ENCODE data around the gene MMD. TPM values are rescaled to one million over a fixed set of nuclear protein-coding genes. Genes with fewer than 3 reads are reported as not detected.
"Not testable (repeated sequence)": the region's sequence is repeated elsewhere in the genome, so short reads cannot be mapped to it uniquely, and the experiment has no call there.

Gene MMD
- total and polyA plus RNA-seq, 9 donors = 10.0 to 18.8 (median 17.4) TPM

GRCh38 chr17:55414983-55415382 lies 6.7 kb downstream of the MMD start:
- H3K36me3 ChIP-seq (ENCODE audit: control insufficient read depth, insufficient read depth, low read length) = peaks cover 16% of the 10 kb centered on the region
- H3K9me3 ChIP-seq (replicated peaks; ENCODE audit: control insufficient read depth, low read depth, low read length) = peaks cover 2% of the 10 kb centered on the region
- H3K4me1 ChIP-seq (ENCODE audit: control insufficient read depth, insufficient read depth, low read length) = no peaks in the 10 kb centered on the region
- H3K4me3 ChIP-seq (ENCODE audit: low read length) = no peak overlapping the region
- H3K27ac ChIP-seq (ENCODE audit: low read length) = no peak overlapping the region
- H3K27me3 ChIP-seq (ENCODE audit: control insufficient read depth, insufficient read depth, low read length) = no peaks in the 10 kb centered on the region
- DNase-seq = no peak
- WGBS (ENCODE audit: insufficient coverage) = no CpG with 5 or more reads among the region's 4 CpGs

- Histone ChIP-seq H3K4me3 (ENCODE audit: low read length) (no peak overlapping the region), H3K27ac (ENCODE audit: low read length) (no peak overlapping the region), H3K9me3 (replicated peaks; ENCODE audit: control insufficient read depth, low read depth, low read length) (peaks cover 2% of the 10 kb centered on the region), H3K4me1 (ENCODE audit: control insufficient read depth, insufficient read depth, low read length) (no peaks in the 10 kb centered on the region), H3K27me3 (ENCODE audit: control insufficient read depth, insufficient read depth, low read length) (no peaks in the 10 kb centered on the region), H3K36me3 (ENCODE audit: control insufficient read depth, insufficient read depth, low read length) (peaks cover 23% of the 10 kb centered on the region)
- 100% methylated on average over 1 of the region's 8 CpGs for WGBS (ENCODE audit: insufficient coverage)
- DNase-seq = no peak
Observed at GRCh38 chr17:55413825-55414489, 7.7 kb downstream of the MMD start.

DNA sequence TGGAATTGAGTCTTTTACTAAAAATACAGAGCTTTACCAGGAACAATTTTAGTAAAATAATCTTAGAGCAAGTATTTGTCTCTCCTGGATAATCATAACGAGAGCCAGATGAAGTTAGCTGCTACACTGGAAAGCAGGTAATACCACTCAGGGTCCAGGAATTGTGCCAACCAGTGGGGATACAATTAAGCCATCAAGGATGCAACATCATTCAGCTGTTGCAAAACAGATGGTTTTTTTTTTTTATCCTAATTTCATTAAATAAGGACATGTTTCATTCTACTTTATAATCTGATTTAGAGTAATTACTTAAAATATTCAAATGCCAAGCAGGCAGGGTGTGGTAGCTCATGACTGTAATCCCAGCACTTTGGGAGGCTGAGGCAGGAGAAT lies 10.2 kb downstream of the MMD start:
- WGBS (ENCODE audit: insufficient coverage) = 100% methylated on average over 1 of the region's 1 CpG
- Histone ChIP-seq H3K36me3 (ENCODE audit: control insufficient read depth, insufficient read depth, low read length) (peaks cover 23% of the 10 kb centered on the region), H3K27ac (ENCODE audit: low read length) (no peak overlapping the region), H3K27me3 (ENCODE audit: control insufficient read depth, insufficient read depth, low read length) (no peaks in the 10 kb centered on the region), H3K9me3 (replicated peaks; ENCODE audit: control insufficient read depth, low read depth, low read length) (peaks cover 2% of the 10 kb centered on the region), H3K4me1 (ENCODE audit: control insufficient read depth, insufficient read depth, low read length) (no peaks in the 10 kb centered on the region), H3K4me3 (ENCODE audit: low read length) (no peak overlapping the region)
- DNase-seq = no peak

DNA sequence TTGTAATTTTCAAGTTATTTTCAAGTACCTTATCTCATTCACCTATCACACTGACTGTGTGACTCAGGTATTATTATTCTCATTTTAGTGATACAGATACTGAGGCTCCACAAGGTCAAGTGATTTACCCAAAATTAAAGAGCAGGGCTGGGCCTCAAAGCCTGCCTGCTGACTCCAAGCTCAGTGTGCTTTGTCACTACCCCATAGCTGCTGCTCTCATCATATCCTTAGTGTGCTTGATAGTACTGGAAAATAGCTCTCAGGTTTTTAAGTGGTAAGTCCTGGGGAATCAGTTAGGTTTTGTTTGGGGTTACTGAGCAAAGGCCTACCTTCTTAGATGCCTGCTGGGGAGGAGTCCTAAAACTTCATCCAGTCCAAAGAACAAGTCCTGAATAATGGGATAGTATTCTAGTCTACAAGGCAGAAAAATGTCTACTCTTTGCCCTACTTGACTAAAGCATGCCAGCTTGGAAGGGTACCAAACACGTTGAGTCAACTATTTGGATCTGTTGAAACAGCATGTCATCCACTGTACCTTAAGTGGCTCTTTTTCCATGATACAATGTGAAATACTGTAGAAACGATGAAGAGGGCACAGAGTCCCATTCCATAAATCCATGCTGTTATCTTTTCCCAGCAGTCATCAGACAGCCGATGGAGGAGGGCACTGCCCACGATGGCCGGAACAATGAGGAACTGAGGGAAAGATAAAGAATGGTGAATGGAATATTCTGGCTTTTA lies 10.7 kb downstream of the MMD start:
- no peak for DNase-seq
- H3K4me1 ChIP-seq (ENCODE audit: control insufficient read depth, insufficient read depth, low read length) = no peaks in the 10 kb centered on the region
- WGBS (ENCODE audit: insufficient coverage) = 100% methylated on average over 1 of the region's 5 CpGs
- no peak overlapping the region for H3K4me3 ChIP-seq (ENCODE audit: low read length)
- H3K36me3 ChIP-seq (ENCODE audit: control insufficient read depth, insufficient read depth, low read length) = peaks cover 28% of the 10 kb centered on the region
- H3K27ac ChIP-seq (ENCODE audit: low read length) = no peak overlapping the region
- no peaks in the 10 kb centered on the region for H3K27me3 ChIP-seq (ENCODE audit: control insufficient read depth, insufficient read depth, low read length)
- H3K9me3 ChIP-seq (replicated peaks; ENCODE audit: control insufficient read depth, low read depth, low read length) = no peaks in the 10 kb centered on the region

DNA sequence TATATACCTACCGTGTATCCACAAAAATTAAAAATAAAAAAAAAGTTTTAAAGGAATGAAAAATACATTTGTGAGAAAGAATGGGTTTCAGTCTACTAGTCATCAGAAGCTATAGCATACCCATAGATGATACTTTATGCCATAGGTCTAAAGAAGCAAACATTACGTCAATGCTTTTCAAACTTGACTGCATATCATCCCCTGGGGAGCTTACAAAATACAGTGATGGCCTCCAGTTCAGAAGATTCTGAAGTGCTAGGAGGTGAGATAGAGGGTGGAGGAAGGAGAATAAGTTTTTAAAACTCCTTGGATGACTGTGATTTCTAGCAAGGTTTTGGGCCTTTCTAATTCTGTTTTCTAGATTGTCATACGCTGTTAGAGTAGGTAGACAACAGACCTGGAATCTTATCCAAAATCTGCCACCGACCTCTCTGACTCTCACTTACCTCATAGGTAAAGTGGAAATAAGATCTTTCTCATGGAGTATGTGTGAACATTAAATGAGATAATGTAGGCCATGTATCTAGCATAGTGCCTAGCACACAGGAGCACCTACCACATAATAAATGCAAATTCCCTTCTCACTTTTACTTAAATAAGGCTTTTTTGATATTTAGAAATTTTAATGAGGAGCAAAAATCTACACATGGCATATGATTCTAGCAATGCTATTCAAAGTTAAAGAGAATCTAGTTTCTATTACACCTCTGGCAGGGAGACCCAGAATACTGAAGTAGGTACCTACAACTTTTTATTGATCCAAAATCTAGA lies 12.4 kb downstream of the MMD start:
- Histone ChIP-seq H3K36me3 (ENCODE audit: control insufficient read depth, insufficient read depth, low read length) (peaks cover 30% of the 10 kb centered on the region), H3K4me1 (ENCODE audit: control insufficient read depth, insufficient read depth, low read length) (no peaks in the 10 kb centered on the region), H3K4me3 (ENCODE audit: low read length) (no peak overlapping the region), H3K27ac (ENCODE audit: low read length) (no peak overlapping the region), H3K27me3 (ENCODE audit: control insufficient read depth, insufficient read depth, low read length) (no peaks in the 10 kb centered on the region), H3K9me3 (replicated peaks; ENCODE audit: control insufficient read depth, low read depth, low read length) (no peaks in the 10 kb centered on the region)
- WGBS (ENCODE audit: insufficient coverage) = no CpG with 5 or more reads among the region's 4 CpGs
- no peak for DNase-seq

GRCh38 chr17:55407641-55408566 lies 13.7 kb downstream of the MMD start:
- H3K27ac ChIP-seq (ENCODE audit: low read length) = no peak overlapping the region
- no CpG with 5 or more reads among the region's 5 CpGs for WGBS (ENCODE audit: insufficient coverage)
- peaks cover 28% of the 10 kb centered on the region for H3K36me3 ChIP-seq (ENCODE audit: control insufficient read depth, insufficient read depth, low read length)
- no peaks in the 10 kb centered on the region for H3K27me3 ChIP-seq (ENCODE audit: control insufficient read depth, insufficient read depth, low read length)
- no peaks in the 10 kb centered on the region for H3K4me1 ChIP-seq (ENCODE audit: control insufficient read depth, insufficient read depth, low read length)
- H3K9me3 ChIP-seq (replicated peaks; ENCODE audit: control insufficient read depth, low read depth, low read length) = no peaks in the 10 kb centered on the region
- H3K4me3 ChIP-seq (ENCODE audit: low read length) = no peak overlapping the region
- no peak for DNase-seq

- Histone ChIP-seq H3K4me1 (ENCODE audit: control insufficient read depth, insufficient read depth, low read length) (no peaks in the 10 kb centered on the region), H3K27ac (ENCODE audit: low read length) (no peak overlapping the region), H3K4me3 (ENCODE audit: low read length) (no peak overlapping the region), H3K27me3 (ENCODE audit: control insufficient read depth, insufficient read depth, low read length) (no peaks in the 10 kb centered on the region), H3K9me3 (replicated peaks; ENCODE audit: control insufficient read depth, low read depth, low read length) (no peaks in the 10 kb centered on the region), H3K36me3 (ENCODE audit: control insufficient read depth, insufficient read depth, low read length) (peaks cover 21% of the 10 kb centered on the region)
- no peak for DNase-seq
- no CpG with 5 or more reads among the region's 1 CpG for WGBS (ENCODE audit: insufficient coverage)
Observed at GRCh38 chr17:55405600-55405999, 16.0 kb downstream of the MMD start.

DNA sequence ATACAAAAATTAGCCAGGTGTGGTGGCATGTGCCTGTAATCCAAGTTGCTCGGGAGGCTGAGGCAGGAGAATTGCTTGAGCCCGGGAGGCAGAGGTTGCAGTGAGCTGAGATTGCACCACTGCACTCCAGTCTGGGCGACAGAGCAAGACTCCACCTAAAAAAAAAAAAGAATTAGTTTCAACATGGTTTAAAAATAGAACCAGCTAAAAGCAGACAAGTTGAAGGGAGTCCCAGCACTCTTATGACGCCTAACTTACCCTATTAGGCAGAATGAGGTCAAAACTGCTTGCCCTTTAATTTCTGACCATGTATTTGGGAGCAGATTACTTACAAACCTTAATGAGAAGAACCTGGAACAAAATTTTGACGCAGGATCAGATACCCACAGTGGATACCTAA lies 17.4 kb downstream of the MMD start:
- not testable (repeated sequence) for H3K27ac ChIP-seq (ENCODE audit: low read length); H3K27me3 ChIP-seq (ENCODE audit: control insufficient read depth, insufficient read depth, low read length); DNase-seq; H3K4me1 ChIP-seq (ENCODE audit: control insufficient read depth, insufficient read depth, low read length); H3K4me3 ChIP-seq (ENCODE audit: low read length); H3K9me3 ChIP-seq (replicated peaks; ENCODE audit: control insufficient read depth, low read depth, low read length)
- no CpG with 5 or more reads among the region's 5 CpGs for WGBS (ENCODE audit: insufficient coverage)
- peaks cover 20% of the 10 kb centered on the region for H3K36me3 ChIP-seq (ENCODE audit: control insufficient read depth, insufficient read depth, low read length)

DNA sequence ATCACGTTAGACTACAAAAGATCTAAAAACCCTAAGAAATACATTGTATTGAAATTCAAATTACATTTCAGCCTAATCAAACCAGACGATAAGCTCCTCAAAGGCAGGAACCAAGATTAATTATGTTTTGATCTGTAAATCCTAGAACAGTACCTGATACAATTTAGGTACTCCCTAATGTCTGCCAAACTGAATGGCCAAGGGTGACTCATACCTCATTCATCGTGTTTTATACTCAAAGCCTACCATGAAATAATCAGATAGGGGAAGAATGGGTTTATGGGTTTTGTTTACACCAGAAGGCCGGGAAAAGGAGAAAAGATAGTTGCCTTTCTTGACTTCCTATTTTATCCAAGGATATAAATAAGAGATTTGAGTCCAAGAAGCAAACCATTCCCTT lies 19.3 kb downstream of the MMD start:
- no peak for DNase-seq
- WGBS (ENCODE audit: insufficient coverage) = no CpG with 5 or more reads among the region's 4 CpGs
- peaks cover 19% of the 10 kb centered on the region for H3K36me3 ChIP-seq (ENCODE audit: control insufficient read depth, insufficient read depth, low read length)

More for the DNA sequence above, 19.3 kb downstream of the MMD start:
- no peaks in the 10 kb centered on the region for H3K4me1 ChIP-seq (ENCODE audit: control insufficient read depth, insufficient read depth, low read length)
- no peaks in the 10 kb centered on the region for H3K27me3 ChIP-seq (ENCODE audit: control insufficient read depth, insufficient read depth, low read length)
- H3K9me3 ChIP-seq (replicated peaks; ENCODE audit: control insufficient read depth, low read depth, low read length) = no peaks in the 10 kb centered on the region
- no peak overlapping the region for H3K27ac ChIP-seq (ENCODE audit: low read length)
- no peak overlapping the region for H3K4me3 ChIP-seq (ENCODE audit: low read length)

All from muscle of leg (tissue), 11 donors.